Measurements from ENCODE around the gene MYH11. TPM values are rescaled to one million over a fixed set of nuclear protein-coding genes. Genes with fewer than 3 reads are reported as not detected.

Gene MYH11
- total RNA-seq, 2 donors from 2014 or later = 0.09 to 0.29 TPM

GRCh38 chr16:15671530-15672117, 185.2 kb downstream of the MYH11 start:
- Histone ChIP-seq H3K9me3 (ENCODE audit: control insufficient read depth, low read length) (no peaks in the 10 kb centered on the region), H3K27me3 (ENCODE audit: control insufficient read depth, insufficient read depth, low read length, poor library complexity, severe bottlenecking) (no peaks in the 10 kb centered on the region), H3K4me1 (ENCODE audit: control insufficient read depth, insufficient read depth, low read length) (no peaks in the 10 kb centered on the region), H3K4me3 (ENCODE audit: low read length) (no peak overlapping the region), H3K9ac (ENCODE audit: extremely low read depth, low read length, poor library complexity, severe bottlenecking) (no peak overlapping the region), H3K36me3 (ENCODE audit: control insufficient read depth, insufficient read depth, low read length) (peaks cover 21% of the 10 kb centered on the region), H3K27ac (ENCODE audit: low read depth, low read length) (no peak overlapping the region)
- TF ChIP-seq CTCF (conservative IDR thresholded peaks at IDR 0.05) = no peak
- Mint-ChIP-seq H3K27ac (peak overlapping the region; percentile 58), H3K27me3 (ENCODE audit: insufficient read depth) (no peaks in the 10 kb centered on the region), H3K4me3 (no peak overlapping the region), H3K4me1 (no peaks in the 10 kb centered on the region), H3K36me3 (ENCODE audit: low read depth) (peaks cover 50% of the 10 kb centered on the region), H3K9me3 (no peaks in the 10 kb centered on the region)
- DNase-seq = no peak
- 91 to 98% methylated on average over 5 to 8 of the region's 8 CpGs for WGBS, 2 experiments (ENCODE audit: insufficient coverage in 1 of 2, insufficient read length in 1 of 2)

GRCh38 chr16:15667091-15667742, 189.6 kb downstream of the MYH11 start:
- no peak for TF ChIP-seq CTCF (conservative IDR thresholded peaks at IDR 0.05)
- no peak for DNase-seq
- Mint-ChIP-seq H3K9me3 (no peaks in the 10 kb centered on the region), H3K4me3 (no peak overlapping the region), H3K27ac (peak overlapping the region; percentile 17), H3K27me3 (ENCODE audit: insufficient read depth) (no peaks in the 10 kb centered on the region), H3K36me3 (ENCODE audit: low read depth) (peaks cover 56% of the 10 kb centered on the region), H3K4me1 (no peaks in the 10 kb centered on the region)
- H3K4me3 ChIP-seq (ENCODE audit: low read length) = no peak overlapping the region
- WGBS, 2 experiments (ENCODE audit: insufficient coverage in 1 of 2, insufficient read length in 1 of 2) = 94 to 98% methylated on average over 14 to 16 of the region's 18 CpGs
- no peak overlapping the region for H3K9ac ChIP-seq (ENCODE audit: extremely low read depth, low read length, poor library complexity, severe bottlenecking)
- H3K27ac ChIP-seq (ENCODE audit: low read depth, low read length) = no peak overlapping the region
- no peaks in the 10 kb centered on the region for H3K9me3 ChIP-seq (ENCODE audit: control insufficient read depth, low read length)
- no peaks in the 10 kb centered on the region for H3K4me1 ChIP-seq (ENCODE audit: control insufficient read depth, insufficient read depth, low read length)
- H3K27me3 ChIP-seq (ENCODE audit: control insufficient read depth, insufficient read depth, low read length, poor library complexity, severe bottlenecking) = no peaks in the 10 kb centered on the region
- H3K36me3 ChIP-seq (ENCODE audit: control insufficient read depth, insufficient read depth, low read length) = peaks cover 24% of the 10 kb centered on the region

DNA sequence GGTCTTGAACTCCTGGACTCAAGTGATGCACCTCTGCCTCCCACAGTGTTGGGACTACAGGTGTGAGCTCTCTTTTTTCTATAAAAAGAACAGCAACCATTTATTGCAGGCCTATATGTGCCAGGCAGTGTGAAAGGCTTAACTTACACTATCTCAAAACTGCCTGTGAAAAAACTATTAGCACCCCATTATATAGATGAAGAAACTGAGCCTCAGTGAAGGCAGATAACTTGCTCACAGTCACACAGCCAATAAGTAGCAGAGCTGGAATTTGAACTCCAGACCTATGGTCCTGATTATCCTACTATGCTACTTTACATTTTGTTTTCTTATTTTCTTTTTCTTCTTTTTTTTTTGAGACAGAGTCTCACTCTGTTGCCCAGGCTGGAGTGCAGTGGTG, 191.7 kb downstream of the MYH11 start:
- Histone ChIP-seq H3K9me3 (ENCODE audit: control insufficient read depth, low read length) (no peaks in the 10 kb centered on the region), H3K4me1 (ENCODE audit: control insufficient read depth, insufficient read depth, low read length) (no peaks in the 10 kb centered on the region), H3K4me3 (ENCODE audit: low read length) (no peak overlapping the region), H3K9ac (ENCODE audit: extremely low read depth, low read length, poor library complexity, severe bottlenecking) (no peak overlapping the region), H3K27me3 (ENCODE audit: control insufficient read depth, insufficient read depth, low read length, poor library complexity, severe bottlenecking) (no peaks in the 10 kb centered on the region), H3K36me3 (ENCODE audit: control insufficient read depth, insufficient read depth, low read length) (peaks cover 24% of the 10 kb centered on the region), H3K27ac (ENCODE audit: low read depth, low read length) (no peak overlapping the region)
- no peak overlapping the region for H3K27ac Mint-ChIP-seq
- no peaks in the 10 kb centered on the region for H3K4me1 Mint-ChIP-seq
- H3K36me3 Mint-ChIP-seq (ENCODE audit: low read depth) = peaks cover 52% of the 10 kb centered on the region
- H3K4me3 Mint-ChIP-seq = no peak overlapping the region
- no peaks in the 10 kb centered on the region for H3K9me3 Mint-ChIP-seq
- no peaks in the 10 kb centered on the region for H3K27me3 Mint-ChIP-seq (ENCODE audit: insufficient read depth)
- no peak for DNase-seq
- no peak for TF ChIP-seq CTCF (conservative IDR thresholded peaks at IDR 0.05)
